Measurements from ENCODE around the gene RPL22L1.

DNA sequence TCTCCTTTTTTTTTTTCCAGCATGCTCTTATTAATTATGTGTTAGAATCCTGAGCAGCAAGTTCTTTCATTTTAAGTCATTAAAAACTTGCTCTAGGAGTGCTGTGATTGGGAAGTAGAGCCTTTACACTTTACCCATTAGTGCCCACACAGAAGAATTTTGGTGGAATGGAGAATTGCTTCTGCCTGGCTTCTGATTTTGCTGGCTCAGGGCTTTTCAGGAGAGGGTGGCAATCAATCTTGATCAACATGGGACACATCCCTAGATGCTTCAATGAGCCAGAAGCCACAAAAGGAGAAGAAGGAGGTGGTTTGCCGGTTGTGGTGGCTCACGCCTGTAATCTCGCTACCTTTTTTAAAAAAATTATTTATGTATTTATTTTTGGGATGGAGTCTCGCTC lies 39.4 kb downstream of the RPL22L1 start:
- TF ChIP-seq TARDBP (IDR thresholded peaks at IDR 0.05): no peak
- TF ChIP-seq, protein P1, sequence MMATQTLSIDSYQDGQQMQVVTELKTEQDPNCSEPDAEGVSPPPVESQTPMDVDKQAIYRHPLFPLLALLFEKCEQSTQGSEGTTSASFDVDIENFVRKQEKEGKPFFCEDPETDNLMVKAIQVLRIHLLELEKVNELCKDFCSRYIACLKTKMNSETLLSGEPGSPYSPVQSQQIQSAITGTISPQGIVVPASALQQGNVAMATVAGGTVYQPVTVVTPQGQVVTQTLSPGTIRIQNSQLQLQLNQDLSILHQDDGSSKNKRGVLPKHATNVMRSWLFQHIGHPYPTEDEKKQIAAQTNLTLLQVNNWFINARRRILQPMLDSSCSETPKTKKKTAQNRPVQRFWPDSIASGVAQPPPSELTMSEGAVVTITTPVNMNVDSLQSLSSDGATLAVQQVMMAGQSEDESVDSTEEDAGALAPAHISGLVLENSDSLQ (IDR thresholded peaks at IDR 0.05): no peak
- no peak for TF ChIP-seq ARNT (IDR thresholded peaks at IDR 0.05)
- TF ChIP-seq L3MBTL2 (conservative IDR thresholded peaks at IDR 0.05): no peak

Measured in HEK293T (cell line).